ENCODE measurements around the gene ZCCHC24. TPM values are rescaled to one million over a fixed set of nuclear protein-coding genes. Genes with fewer than 3 reads are reported as not detected.

The ZCCHC24 gene
- total RNA-seq, 1 donor from 2014 or later: 57.0 TPM

GRCh38 chr10:79445977-79446757, 743 bp upstream of the ZCCHC24 start:
- peaks cover 44% of the 10 kb centered on the region for H3K4me1 ChIP-seq
- intact Hi-C loops (cut with DNase I): no loop called here
- peak overlapping the region; percentile 85 to 86 for H3K4me3 ChIP-seq
- no peaks in the 10 kb centered on the region for H3K27me3 ChIP-seq
- peak overlapping the region; percentile 80 for H3K27ac ChIP-seq
- peak in 1 of 2 donors; percentile 91 for DNase-seq (ENCODE audit: extremely low spot score in 2 of 2)
- no peaks in the 10 kb centered on the region for H3K36me3 ChIP-seq
- H3K9me3 ChIP-seq: no peaks in the 10 kb centered on the region
- peak in 1 of 2 donors; percentile 68 for TF ChIP-seq POLR2A (IDR thresholded peaks at IDR 0.05)
- no peak for TF ChIP-seq CTCF (IDR thresholded peaks at IDR 0.05)

GRCh38 chr10:79444199-79445119, 965 bp downstream of the ZCCHC24 start:
- peak in 1 of 2 donors; percentile 87 for DNase-seq (ENCODE audit: extremely low spot score in 2 of 2)
- no peaks in the 10 kb centered on the region for H3K36me3 ChIP-seq
- TF ChIP-seq POLR2A (IDR thresholded peaks at IDR 0.05) (peak in 1 of 2 donors; percentile 1), CTCF (IDR thresholded peaks at IDR 0.05) (no peak), POLR2AphosphoS5 (IDR thresholded peaks at IDR 0.05; ENCODE audit: insufficient read depth in 1 of 2, low read depth in 1 of 2) (peak in 1 of 2 donors; percentile 68)
- peak overlapping the region; percentile 85 to 86 for H3K4me3 ChIP-seq
- H3K4me1 ChIP-seq: peaks cover 61% of the 10 kb centered on the region
- no peaks in the 10 kb centered on the region for H3K9me3 ChIP-seq
- no peaks in the 10 kb centered on the region for H3K27me3 ChIP-seq
- intact Hi-C loops (cut with DNase I): no loop called here
- peak overlapping the region; percentile 96 for H3K27ac ChIP-seq

GRCh38 chr10:79443338-79444198, 1.9 kb downstream of the ZCCHC24 start:
- intact Hi-C loops (cut with DNase I): loop anchor here (2.0 kb wide), 1 partner anchor 39 kb away; no protein-coding TSS in a partner anchor
- DNase-seq (ENCODE audit: extremely low spot score in 2 of 2): peak in 1 of 2 donors; percentile 89

More at GRCh38 chr10:79443338-79444198, 1.9 kb downstream of the ZCCHC24 start:
- Histone ChIP-seq H3K27ac (peak overlapping the region; percentile 96), H3K9me3 (no peaks in the 10 kb centered on the region), H3K4me1 (peaks cover 70% of the 10 kb centered on the region), H3K36me3 (no peaks in the 10 kb centered on the region), H3K4me3 (peak overlapping the region; percentile 85 to 86), H3K27me3 (no peaks in the 10 kb centered on the region)
- TF ChIP-seq POLR2A (IDR thresholded peaks at IDR 0.05): no peak
- no peak for TF ChIP-seq CTCF (IDR thresholded peaks at IDR 0.05)
- no peak for TF ChIP-seq POLR2AphosphoS5 (IDR thresholded peaks at IDR 0.05; ENCODE audit: insufficient read depth in 1 of 2, low read depth in 1 of 2)
